Testis (tissue), 3 donors: ENCODE results near the gene CTNNA1. TPM values are rescaled to one million over a fixed set of nuclear protein-coding genes. Genes with fewer than 3 reads are reported as not detected.

Experiments used
- DNase-seq: peaks from one replicate; pipeline ENCODE4 v3.0.0-alpha.2; 2019
- H3K27ac ChIP-seq, 2 donors: fragments of 200-600 bp; sonication (generic); one replicate each; pipeline ENCODE4 v1.5.1; 2019
- H3K27me3 ChIP-seq: fragments of 200-600 bp; sonication (generic); one replicate; pipeline ENCODE4 v1.5.1; 2019
- H3K36me3 ChIP-seq: fragments of 200-600 bp; sonication (generic); one replicate; pipeline ENCODE4 v1.5.1; 2017; ENCODE audit warnings: low read depth; ENCODE audit errors: missing control alignments
- H3K4me1 ChIP-seq: fragments of 200-600 bp; sonication (generic); one replicate; pipeline ENCODE4 v1.5.1; 2019
- H3K4me3 ChIP-seq, 2 donors: fragments of 200-600 bp; sonication (generic); one replicate each; pipeline ENCODE4 v1.5.1; 2017 to 2019
- H3K9me3 ChIP-seq: fragments of 200-600 bp; sonication (generic); one replicate; pipeline ENCODE4 v1.5.1; 2017
- POLR2A ChIP-seq: fragments of 450-650 bp; IDR thresholded peaks from one replicate; pipeline ENCODE4 v1.6.1; 2017; ENCODE audit warnings: antibody characterized with exemption, mild to moderate bottlenecking, moderate library complexity
- WGBS, 2 donors: methylation state at CpG; one replicate each; pipeline ENCODE4 v1.1.5; 2018; 5-methylcytosine and 5-hydroxymethylcytosine counted together
- intact Hi-C: fragments of 100-400 bp; cut with DNase I; formaldehyde crosslinking; loops from one replicate; pipeline ENCODE4 v1.15.1; 2023; ENCODE audit warnings: low total_unique reads
- polyA plus RNA-seq: library from polyadenylated mRNA; stranded (reverse); fragments of 350-450 nt; fragmentation: Illumina TruSeq; extraction: RNeasy Lipid Tissue Mini Kit (QIAGEN cat#74804); gene quantifications from one replicate; pipeline ENCODE4 v1.2.3, GENCODE V29; 2014; ENCODE audit warnings: low read depth, low replicate concordance; ENCODE audit not compliant: insufficient read depth
- total RNA-seq, 2 donors: library from RNA; depleted of rRNA; stranded (reverse); fragments of >200 nt; gene quantifications; one replicate each; pipeline ENCODE4 v1.2.3, GENCODE V29; 2016
- TF ChIP-seq, protein P1 (sequence below), 3 experiments: fragments of 450-650 bp in 2 of 3; fragments of 200-600 bp in 1 of 3; sonication (generic) in 1 of 3; IDR thresholded peaks; one replicate each; pipeline ENCODE4 v1.5.1; 2016 to 2019; ENCODE audit warnings: antibody characterized with exemption in 3 of 3, mild to moderate bottlenecking in 2 of 3, moderate library complexity in 1 of 3

CTNNA1 gene
- total and polyA plus RNA-seq, 3 donors from 2014 or later: 107 to 154 (median 135) TPM

DNA sequence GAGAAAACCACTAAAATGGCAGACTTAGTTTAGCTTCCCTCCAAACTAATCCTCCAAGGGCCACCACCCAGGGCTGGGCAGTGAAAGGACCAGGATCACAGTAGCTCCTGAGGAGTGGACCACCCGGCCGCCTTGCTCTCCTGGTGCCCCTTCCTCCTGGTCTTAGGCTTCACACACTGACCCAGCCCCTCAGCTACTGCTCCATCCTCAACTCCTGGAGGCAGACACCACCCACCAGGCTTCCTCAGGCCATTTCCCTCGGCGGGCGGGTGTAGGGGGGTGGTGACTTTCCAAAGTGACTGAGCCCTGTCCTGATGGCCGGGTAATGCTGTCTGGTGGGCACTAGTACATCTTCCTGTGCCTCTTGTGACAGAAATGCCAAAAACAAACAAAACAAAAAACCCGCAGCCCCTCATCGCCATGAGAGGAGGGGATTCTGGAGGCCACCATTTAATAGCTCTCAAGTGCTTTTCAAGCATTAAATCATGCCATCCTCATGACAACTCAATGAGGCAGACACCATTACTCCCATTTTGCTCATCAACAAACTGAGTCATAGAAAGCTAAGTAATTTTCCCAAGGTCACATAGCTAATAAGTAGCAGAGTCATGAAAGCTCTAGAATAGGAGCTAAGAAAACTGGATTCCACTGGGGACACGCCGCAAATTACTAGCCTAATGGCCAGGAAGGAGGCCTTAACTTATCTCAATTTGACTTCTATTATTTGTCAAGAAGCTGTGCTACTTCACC lies 213.2 kb downstream of the CTNNA1 start:
- H3K4me1 ChIP-seq: peaks cover 24% of the 10 kb centered on the region
- no peak overlapping the region for H3K4me3 ChIP-seq
- no peaks in the 10 kb centered on the region for H3K9me3 ChIP-seq
- H3K36me3 ChIP-seq: no peaks in the 10 kb centered on the region
- no peak overlapping the region for H3K27ac ChIP-seq
- DNase-seq: no peak
- 96 to 97% methylated on average over 10 of the region's 10 CpGs for WGBS, 2 donors
- no peaks in the 10 kb centered on the region for H3K27me3 ChIP-seq
- TF ChIP-seq, protein P1, sequence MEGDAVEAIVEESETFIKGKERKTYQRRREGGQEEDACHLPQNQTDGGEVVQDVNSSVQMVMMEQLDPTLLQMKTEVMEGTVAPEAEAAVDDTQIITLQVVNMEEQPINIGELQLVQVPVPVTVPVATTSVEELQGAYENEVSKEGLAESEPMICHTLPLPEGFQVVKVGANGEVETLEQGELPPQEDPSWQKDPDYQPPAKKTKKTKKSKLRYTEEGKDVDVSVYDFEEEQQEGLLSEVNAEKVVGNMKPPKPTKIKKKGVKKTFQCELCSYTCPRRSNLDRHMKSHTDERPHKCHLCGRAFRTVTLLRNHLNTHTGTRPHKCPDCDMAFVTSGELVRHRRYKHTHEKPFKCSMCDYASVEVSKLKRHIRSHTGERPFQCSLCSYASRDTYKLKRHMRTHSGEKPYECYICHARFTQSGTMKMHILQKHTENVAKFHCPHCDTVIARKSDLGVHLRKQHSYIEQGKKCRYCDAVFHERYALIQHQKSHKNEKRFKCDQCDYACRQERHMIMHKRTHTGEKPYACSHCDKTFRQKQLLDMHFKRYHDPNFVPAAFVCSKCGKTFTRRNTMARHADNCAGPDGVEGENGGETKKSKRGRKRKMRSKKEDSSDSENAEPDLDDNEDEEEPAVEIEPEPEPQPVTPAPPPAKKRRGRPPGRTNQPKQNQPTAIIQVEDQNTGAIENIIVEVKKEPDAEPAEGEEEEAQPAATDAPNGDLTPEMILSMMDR (IDR thresholded peaks at IDR 0.05): no peak
- TF ChIP-seq POLR2A: no peak
- intact Hi-C loops: no loop called here

DNA sequence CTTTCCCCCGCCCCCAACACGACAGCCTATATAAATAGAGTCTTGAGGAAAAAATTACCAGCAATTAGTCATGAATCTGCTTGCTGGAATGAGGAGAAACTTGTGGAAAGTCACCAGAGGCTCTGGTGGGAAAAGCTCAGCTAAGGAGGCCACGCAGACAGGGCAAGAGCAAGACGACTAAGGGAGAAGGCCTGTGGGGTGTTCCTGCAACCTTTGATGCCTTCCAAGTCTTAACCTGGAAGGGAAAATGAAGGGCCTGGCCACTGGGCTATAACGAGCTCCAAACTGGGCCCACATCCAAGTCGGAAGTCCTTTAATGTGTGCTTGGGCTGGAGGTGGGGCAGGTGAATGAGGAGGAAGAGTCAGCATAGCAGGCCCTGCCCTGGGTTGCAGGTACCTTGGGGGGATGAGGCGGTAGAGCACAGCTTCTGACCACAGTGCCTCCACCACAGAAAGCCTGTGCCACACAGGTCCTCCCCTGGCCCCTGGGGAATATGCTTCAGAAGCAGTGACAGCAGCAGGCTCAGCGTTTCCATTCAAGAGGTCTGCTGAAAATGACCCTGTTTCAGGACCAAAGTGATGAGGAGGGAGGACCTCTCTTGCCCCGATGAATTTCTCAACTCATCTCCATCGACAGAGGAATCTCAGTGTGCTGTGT lies 214.7 kb downstream of the CTNNA1 start:
- no peaks in the 10 kb centered on the region for H3K9me3 ChIP-seq
- H3K4me3 ChIP-seq: no peak overlapping the region
- intact Hi-C loops: no loop called here
- H3K4me1 ChIP-seq: peaks cover 23% of the 10 kb centered on the region
- WGBS, 2 donors: 83 to 87% methylated on average over 10 of the region's 10 CpGs
- no peak for DNase-seq
- H3K27me3 ChIP-seq: no peaks in the 10 kb centered on the region
- no peaks in the 10 kb centered on the region for H3K36me3 ChIP-seq
- H3K27ac ChIP-seq: no peak overlapping the region
- no peak for TF ChIP-seq POLR2A

DNA sequence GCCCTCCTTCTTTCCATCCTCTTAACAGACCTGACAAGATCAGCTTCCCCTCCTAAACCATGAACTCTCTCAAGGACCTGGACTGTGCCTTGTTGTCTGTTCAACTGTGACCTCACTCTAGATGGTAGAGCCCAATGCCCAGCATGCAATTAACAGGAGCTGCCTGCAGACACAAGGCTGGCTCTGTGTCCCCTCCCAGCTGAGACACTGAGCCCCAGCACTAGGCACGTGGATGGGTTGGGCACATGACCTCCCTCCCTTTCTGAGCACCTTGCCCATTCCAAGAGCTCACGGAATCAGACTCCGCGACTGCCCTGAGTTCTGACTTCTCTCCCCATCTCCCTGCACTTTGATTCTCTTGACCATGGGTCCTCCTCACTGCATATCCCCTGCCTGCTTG lies 215.4 kb downstream of the CTNNA1 start:
- TF ChIP-seq, protein P1 (IDR thresholded peaks at IDR 0.05): no peak
- TF ChIP-seq POLR2A: no peak
- Histone ChIP-seq H3K27me3 (no peaks in the 10 kb centered on the region), H3K27ac (no peak overlapping the region), H3K4me1 (peaks cover 16% of the 10 kb centered on the region), H3K4me3 (no peak overlapping the region), H3K36me3 (no peaks in the 10 kb centered on the region), H3K9me3 (no peaks in the 10 kb centered on the region)
- intact Hi-C loops: no loop called here
- 93 to 96% methylated on average over 4 of the region's 4 CpGs for WGBS, 2 donors
- no peak for DNase-seq

DNA sequence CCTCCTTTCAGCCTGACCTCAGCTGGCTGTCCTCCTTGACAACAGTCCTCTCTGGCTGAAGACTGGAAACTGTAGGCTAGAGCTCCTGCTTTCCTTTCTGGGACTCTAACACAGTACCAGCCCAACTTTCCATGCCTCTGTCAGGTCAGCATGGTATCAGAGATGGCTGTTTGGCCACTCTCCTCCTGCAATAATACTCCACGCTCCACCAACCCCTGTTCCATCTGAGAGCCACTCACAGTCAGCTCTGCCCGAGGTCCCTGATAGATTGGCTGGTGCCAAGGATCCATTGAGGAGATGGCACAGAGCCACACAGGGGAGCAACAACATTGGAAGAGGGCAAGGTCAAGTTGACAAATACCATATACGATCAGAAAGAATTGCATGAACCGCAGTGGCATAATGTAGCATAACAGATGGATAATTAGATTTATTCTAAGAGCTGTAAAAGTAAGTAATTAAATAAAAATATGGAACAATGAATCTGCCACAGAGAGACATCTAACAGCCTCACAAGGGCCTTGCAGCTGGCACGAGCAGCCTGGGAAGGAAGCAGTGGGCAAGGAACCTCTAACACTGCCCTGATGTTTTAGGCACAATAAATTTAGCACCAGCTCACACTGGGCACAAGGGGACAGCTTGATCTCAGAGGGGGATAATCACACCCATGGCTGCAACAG lies 216.2 kb downstream of the CTNNA1 start:
- TF ChIP-seq, protein P1 (IDR thresholded peaks at IDR 0.05): no peak
- no peak for TF ChIP-seq POLR2A
- WGBS, 2 donors: 89 to 90% methylated on average over 5 of the region's 5 CpGs
- H3K27me3 ChIP-seq: no peaks in the 10 kb centered on the region
- no peaks in the 10 kb centered on the region for H3K36me3 ChIP-seq
- intact Hi-C loops: no loop called here
- H3K9me3 ChIP-seq: no peaks in the 10 kb centered on the region
- no peak for DNase-seq
- no peak overlapping the region for H3K4me3 ChIP-seq
- H3K27ac ChIP-seq: no peak overlapping the region
- H3K4me1 ChIP-seq: peaks cover 21% of the 10 kb centered on the region

DNA sequence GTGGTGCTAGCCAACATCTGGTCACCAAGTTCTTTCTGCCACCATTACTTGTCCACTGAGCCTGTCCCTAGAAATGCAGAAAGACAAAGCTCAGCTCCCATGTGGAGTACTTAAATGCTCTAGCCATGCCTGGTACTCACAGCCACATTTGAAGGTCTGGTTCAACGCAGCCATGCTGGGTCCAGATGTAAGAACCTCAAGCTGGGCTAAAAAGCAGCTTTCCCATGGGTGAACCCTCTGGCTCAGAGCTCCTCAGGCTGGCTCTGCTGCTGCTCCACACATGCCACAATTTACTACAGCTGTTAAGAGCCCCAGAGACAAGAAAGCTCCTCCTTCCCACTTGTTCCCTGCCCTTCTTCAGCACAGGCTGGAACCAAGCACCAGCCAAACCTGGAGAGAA lies 219.0 kb downstream of the CTNNA1 start:
- H3K4me1 ChIP-seq: peaks cover 16% of the 10 kb centered on the region
- H3K27me3 ChIP-seq: no peaks in the 10 kb centered on the region
- no peak overlapping the region for H3K4me3 ChIP-seq
- no peak overlapping the region for H3K27ac ChIP-seq
- intact Hi-C loops: no loop called here
- no peak for DNase-seq
- TF ChIP-seq POLR2A: no peak
- TF ChIP-seq, protein P1 (IDR thresholded peaks at IDR 0.05): no peak
- H3K9me3 ChIP-seq: no peaks in the 10 kb centered on the region
- 43 to 75% methylated on average over 1 of the region's 1 CpG for WGBS, 2 donors
- H3K36me3 ChIP-seq: no peaks in the 10 kb centered on the region
